ENCODE measurements around the gene MT1A. TPM values are rescaled to one million over a fixed set of nuclear protein-coding genes. Genes with fewer than 3 reads are reported as not detected.

MT1A gene
- total RNA-seq, 1 donor = not detected

DNA sequence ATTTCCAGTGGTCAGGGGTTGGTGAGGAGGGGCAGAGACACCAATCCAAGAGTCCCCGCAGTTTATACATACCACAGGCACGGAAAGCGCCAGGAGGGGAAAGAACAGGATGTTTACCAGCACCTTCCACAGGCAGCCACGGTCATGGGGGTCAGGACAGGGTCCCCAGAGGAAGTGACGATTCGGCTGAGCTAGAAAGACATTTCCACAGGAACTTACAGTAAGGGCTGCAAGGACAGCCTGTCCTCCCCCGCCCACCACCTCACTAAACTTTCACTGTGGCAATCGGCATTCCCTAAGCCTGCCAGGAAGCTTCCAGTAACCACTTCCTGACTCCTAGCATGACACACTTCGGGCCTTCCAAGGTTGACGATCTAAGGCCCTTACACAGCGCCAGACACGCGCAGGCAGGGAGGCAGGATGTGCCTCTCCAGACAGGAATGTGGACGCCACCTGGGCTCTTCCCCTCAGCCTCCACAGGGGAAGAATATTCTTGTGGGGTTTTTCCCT, 31.3 kb upstream of the MT1A start:
- Histone ChIP-seq H3K27me3 (ENCODE audit: insufficient read depth, low read length) (no peaks in the 10 kb centered on the region), H3K4me1 (ENCODE audit: insufficient read depth, low read length) (peaks cover 40% of the 10 kb centered on the region), H3K9me3 (ENCODE audit: low read depth, low read length) (no peaks in the 10 kb centered on the region), H3K4me3 (ENCODE audit: low read length) (no peak overlapping the region)

DNA sequence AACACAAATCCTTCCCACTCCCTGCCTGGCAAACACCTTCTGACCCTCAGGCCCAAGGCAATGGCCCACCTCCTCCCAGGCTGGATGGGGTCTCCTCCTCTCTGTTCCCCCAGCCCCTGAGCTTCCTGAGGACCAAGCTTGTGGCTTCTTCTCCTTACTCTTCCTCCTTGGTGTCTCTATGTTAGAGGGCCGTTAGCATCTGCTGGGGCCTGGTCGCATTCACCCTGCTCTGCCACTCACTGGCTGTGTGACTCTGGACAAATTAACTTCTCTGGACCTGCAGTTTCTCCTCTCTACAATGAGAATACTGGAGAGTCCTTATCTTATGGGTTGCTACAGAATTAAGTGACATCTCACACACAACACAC, 30.8 kb upstream of the MT1A start:
- H3K4me1 ChIP-seq (ENCODE audit: insufficient read depth, low read length) = peaks cover 40% of the 10 kb centered on the region
- no peaks in the 10 kb centered on the region for H3K27me3 ChIP-seq (ENCODE audit: insufficient read depth, low read length)
- no peaks in the 10 kb centered on the region for H3K9me3 ChIP-seq (ENCODE audit: low read depth, low read length)
- H3K4me3 ChIP-seq (ENCODE audit: low read length) = peak overlapping the region; percentile 77

DNA sequence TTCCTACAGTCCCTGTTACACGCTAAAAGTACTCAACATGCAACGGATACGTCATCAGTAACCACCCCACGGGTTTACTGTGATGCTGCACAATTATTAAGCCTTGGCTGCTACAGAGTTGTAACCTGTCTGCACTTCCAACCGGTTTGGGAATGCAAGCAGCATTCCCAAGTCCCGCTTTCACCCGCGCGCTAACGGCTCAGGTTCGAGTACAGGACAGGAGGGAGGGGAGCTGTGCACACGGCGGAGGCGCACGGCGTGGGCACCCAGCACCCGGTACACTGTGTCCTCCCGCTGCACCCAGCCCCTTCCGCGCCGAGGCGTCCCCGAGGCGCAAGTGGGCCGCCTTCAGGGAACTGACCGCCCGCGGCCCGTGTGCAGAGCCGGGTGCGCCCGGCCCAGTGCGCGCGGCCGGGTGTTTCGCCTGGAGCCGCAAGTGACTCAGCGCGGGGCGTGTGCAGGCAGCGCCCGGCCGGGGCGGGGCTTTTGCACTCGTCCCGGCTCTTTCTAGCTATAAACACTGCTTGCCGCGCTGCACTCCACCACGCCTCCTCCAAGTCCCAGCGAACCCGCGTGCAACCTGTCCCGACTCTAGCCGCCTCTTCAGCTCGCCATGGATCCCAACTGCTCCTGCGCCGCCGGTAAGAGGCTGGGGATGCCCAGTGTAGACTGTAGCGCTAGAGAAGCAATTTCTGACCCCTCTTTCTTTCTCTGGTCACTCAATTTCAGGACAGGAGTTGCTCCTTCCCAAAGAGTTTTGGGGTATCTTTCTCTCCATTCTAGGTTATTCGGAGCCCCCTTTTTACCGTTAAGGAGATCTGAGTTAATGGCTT, 30.2 kb upstream of the MT1A start, which contains the start of gene MT2A:
TSS of gene MT2A (plus strand) at position 542 of the 833 bp plus-strand sequence. CDS start at position 614, 72 bp downstream.
- H3K9me3 ChIP-seq (ENCODE audit: low read depth, low read length) = no peaks in the 10 kb centered on the region
- peak within 1 kb of the TSS; percentile 77 for H3K4me3 ChIP-seq (ENCODE audit: low read length)
- no peaks in the 10 kb centered on the region for H3K27me3 ChIP-seq (ENCODE audit: insufficient read depth, low read length)
- H3K4me1 ChIP-seq (ENCODE audit: insufficient read depth, low read length) = peaks cover 40% of the 10 kb centered on the region

DNA sequence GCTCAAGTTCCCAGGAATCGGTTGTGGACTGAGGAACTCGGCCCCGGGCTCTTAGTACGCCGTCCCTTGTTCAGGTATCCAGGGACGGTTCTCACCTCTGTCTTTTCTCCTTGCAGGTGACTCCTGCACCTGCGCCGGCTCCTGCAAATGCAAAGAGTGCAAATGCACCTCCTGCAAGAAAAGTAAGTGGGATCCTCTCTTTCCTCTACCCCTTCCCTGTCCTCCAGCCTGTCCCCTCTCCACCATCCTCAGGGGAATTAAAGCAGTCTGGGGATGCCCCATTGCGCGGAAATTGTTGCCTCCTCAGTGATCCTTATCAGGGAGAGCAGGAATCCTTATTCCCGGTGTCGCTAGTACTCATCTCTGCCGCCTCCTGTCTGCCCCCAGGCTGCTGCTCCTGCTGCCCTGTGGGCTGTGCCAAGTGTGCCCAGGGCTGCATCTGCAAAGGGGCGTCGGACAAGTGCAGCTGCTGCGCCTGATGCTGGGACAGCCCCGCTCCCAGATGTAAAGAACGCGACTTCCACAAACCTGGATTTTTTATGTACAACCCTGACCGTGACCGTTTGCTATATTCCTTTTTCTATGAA, 29.5 kb upstream of the MT1A start:
- peaks cover 40% of the 10 kb centered on the region for H3K4me1 ChIP-seq (ENCODE audit: insufficient read depth, low read length)
- H3K9me3 ChIP-seq (ENCODE audit: low read depth, low read length) = no peaks in the 10 kb centered on the region
- H3K27me3 ChIP-seq (ENCODE audit: insufficient read depth, low read length) = no peaks in the 10 kb centered on the region
- peak overlapping the region; percentile 77 for H3K4me3 ChIP-seq (ENCODE audit: low read length)

DNA sequence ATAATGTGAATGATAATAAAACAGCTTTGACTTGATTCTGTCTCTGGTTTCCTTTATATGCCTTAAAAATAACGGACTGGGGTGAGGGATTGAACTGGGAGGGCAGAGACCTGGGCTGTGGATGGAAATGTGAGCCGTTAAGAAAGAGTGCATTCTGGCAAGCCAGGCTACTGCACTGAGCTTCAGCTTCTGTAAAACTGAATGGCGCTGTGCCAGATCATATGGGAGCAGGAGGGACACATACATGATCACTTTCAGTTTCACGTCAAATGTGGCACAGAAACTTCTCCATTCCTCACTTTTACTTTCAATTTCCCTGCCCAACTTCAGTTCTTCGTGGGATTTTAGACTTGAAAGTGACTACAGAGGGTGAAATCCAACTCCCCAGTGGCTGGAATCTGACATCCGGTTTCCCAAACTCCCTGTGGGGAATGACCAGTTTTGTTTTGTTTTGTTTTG, 29.0 kb upstream of the MT1A start:
- Histone ChIP-seq H3K27me3 (ENCODE audit: insufficient read depth, low read length) (no peaks in the 10 kb centered on the region), H3K4me1 (ENCODE audit: insufficient read depth, low read length) (peaks cover 40% of the 10 kb centered on the region), H3K4me3 (ENCODE audit: low read length) (peak overlapping the region; percentile 77), H3K9me3 (ENCODE audit: low read depth, low read length) (no peaks in the 10 kb centered on the region)

DNA sequence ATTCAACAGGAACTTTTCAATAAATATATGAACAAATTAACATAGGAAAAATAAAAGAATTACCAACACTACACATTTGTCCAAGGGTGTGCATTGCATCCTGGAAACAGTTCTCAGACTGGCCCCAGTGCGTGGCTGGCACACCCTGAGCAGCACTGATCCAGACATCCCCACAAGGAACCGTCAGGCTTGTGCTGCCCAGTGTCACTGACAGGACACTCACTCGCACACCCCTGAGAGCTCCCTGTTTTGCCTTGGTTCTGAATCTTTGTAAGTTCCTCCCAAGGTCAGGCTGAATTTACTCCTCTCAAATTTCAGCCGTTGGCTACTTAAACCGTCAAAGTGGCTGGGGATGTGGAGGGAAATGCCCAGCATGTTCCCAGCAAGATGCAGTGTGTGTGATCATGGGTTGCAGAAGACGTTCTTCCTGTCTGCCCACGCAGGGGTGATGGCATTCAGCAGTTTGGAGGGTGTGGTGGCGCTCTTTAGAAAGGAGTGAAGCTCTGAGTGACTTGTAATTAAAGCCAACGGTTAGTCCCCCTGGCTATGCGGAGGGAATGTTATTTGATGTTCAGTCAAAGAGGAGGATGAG, 28.4 kb upstream of the MT1A start:
- Histone ChIP-seq H3K4me3 (ENCODE audit: low read length) (peak overlapping the region; percentile 77), H3K4me1 (ENCODE audit: insufficient read depth, low read length) (peaks cover 40% of the 10 kb centered on the region), H3K27me3 (ENCODE audit: insufficient read depth, low read length) (no peaks in the 10 kb centered on the region), H3K9me3 (ENCODE audit: low read depth, low read length) (no peaks in the 10 kb centered on the region)

DNA sequence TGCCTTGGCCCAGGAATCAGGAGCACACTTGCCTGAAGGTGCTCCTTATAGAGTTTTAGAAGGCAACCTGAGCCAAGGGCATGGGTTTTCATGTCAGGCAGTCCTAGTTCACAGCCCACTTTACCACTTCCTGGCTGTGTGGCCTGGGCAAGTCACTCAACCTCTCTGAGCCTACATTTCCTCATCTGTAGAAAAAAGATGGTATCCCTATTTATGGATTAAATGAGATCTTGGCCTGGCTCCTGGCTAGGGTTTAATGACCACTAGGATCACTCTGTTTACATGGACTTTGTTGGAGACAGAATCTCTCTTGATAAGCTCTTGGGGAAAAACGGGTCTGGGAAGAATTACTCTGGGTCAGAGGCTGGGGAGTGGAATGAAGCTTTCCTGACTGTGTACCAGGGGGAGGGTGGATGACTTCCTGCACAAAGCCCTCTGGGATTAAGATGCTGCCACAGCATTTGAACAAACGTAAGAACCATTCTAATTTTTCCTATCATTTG, 27.8 kb upstream of the MT1A start:
- no peaks in the 10 kb centered on the region for H3K27me3 ChIP-seq (ENCODE audit: insufficient read depth, low read length)
- H3K9me3 ChIP-seq (ENCODE audit: low read depth, low read length) = no peaks in the 10 kb centered on the region
- H3K4me3 ChIP-seq (ENCODE audit: low read length) = no peak overlapping the region
- H3K4me1 ChIP-seq (ENCODE audit: insufficient read depth, low read length) = peaks cover 40% of the 10 kb centered on the region

DNA sequence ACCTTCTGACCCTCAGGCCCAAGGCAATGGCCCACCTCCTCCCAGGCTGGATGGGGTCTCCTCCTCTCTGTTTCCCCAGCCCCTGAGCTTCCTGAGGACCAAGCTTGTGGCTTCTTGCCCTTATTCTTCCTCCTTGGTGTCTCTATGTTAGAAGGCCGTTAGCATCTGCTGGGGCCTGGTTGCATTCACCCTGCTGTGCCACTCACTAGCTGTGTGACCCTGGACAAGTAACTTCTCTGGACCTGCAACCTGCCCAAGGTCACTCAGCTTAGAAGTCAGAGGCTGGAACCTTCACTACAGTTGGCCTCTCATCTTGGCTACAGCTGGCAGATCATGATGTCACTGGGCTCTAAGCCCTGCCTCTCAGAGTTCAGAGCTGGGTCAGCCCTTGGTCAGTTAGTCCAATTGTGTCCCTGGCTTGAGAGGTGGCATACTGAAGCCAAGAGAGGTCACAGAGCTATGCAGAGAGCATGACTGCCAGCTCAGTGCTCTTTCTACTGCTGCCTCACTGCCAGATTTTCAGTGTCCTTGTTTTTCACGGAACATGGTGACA, 27.1 kb upstream of the MT1A start:
- H3K4me1 ChIP-seq (ENCODE audit: insufficient read depth, low read length) = peaks cover 40% of the 10 kb centered on the region
- H3K4me3 ChIP-seq (ENCODE audit: low read length) = no peak overlapping the region
- H3K27me3 ChIP-seq (ENCODE audit: insufficient read depth, low read length) = peaks cover 4% of the 10 kb centered on the region
- no peaks in the 10 kb centered on the region for H3K9me3 ChIP-seq (ENCODE audit: low read depth, low read length)

DNA sequence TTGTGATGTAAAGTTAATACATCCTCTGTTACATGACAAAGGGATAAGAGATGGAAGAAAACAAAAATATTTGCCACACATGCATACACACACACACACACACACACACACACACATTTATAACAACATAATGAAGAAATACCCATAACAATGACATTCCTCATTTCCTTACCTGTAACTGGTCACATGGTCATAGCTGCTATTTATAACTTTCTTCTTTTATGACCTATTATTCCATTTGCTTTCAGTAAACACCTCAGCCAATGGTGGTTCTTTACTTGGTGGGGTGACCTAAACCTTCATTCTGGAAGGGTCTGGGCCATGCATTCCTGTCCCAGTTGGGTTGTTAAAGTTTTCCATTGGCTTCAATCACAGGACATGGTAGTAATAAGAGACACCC, 24.8 kb upstream of the MT1A start:
- no peak overlapping the region for H3K4me3 ChIP-seq (ENCODE audit: low read length)
- peaks cover 25% of the 10 kb centered on the region for H3K27me3 ChIP-seq (ENCODE audit: insufficient read depth, low read length)
- no peaks in the 10 kb centered on the region for H3K9me3 ChIP-seq (ENCODE audit: low read depth, low read length)
- H3K4me1 ChIP-seq (ENCODE audit: insufficient read depth, low read length) = peaks cover 32% of the 10 kb centered on the region

DNA sequence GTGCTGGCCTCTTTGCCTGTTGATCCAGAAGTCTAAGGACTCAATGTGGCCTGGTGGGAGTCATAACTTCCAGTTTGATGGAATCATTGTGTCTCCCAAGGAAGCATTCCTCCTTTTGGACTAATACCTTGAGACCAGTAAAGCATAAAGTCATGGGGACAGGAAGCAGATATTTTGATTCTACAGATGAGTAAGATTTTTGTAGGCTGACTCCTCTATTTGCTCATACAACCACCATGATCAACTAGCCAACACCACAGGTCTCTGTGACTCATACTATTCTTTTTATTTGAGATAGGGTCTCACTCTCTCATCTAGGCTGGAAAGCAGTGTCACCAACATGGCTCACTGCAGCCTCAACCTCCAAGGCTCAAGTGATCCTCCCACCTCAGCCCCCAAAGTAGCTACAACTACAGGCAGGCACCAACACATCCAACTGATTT, 23.9 kb upstream of the MT1A start:
- Histone ChIP-seq H3K9me3 (ENCODE audit: low read depth, low read length) (no peaks in the 10 kb centered on the region), H3K4me3 (ENCODE audit: low read length) (no peak overlapping the region), H3K27me3 (ENCODE audit: insufficient read depth, low read length) (peaks cover 29% of the 10 kb centered on the region), H3K4me1 (ENCODE audit: insufficient read depth, low read length) (peaks cover 24% of the 10 kb centered on the region)

DNA sequence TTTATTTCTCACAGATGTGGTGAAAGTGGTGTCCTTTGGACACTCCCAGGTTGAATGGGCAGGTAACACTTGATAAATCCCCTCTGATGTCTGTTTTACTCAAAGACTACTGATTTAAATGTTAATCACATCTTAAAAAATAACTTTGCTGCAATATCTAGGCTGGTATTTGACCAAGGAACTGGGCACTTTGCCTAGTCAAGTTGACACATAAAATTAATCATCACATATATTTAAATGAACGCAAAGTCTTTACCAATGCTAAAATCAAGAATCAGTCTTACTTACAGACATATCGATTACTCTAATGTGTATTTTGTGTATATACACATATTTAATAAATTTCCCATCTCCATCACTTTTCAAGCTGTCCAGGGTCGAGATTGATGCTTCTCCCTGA, 23.1 kb upstream of the MT1A start:
- H3K4me1 ChIP-seq (ENCODE audit: insufficient read depth, low read length) = peaks cover 16% of the 10 kb centered on the region
- H3K4me3 ChIP-seq (ENCODE audit: low read length) = no peak overlapping the region
- H3K9me3 ChIP-seq (ENCODE audit: low read depth, low read length) = no peaks in the 10 kb centered on the region
- H3K27me3 ChIP-seq (ENCODE audit: insufficient read depth, low read length) = peaks cover 29% of the 10 kb centered on the region

DNA sequence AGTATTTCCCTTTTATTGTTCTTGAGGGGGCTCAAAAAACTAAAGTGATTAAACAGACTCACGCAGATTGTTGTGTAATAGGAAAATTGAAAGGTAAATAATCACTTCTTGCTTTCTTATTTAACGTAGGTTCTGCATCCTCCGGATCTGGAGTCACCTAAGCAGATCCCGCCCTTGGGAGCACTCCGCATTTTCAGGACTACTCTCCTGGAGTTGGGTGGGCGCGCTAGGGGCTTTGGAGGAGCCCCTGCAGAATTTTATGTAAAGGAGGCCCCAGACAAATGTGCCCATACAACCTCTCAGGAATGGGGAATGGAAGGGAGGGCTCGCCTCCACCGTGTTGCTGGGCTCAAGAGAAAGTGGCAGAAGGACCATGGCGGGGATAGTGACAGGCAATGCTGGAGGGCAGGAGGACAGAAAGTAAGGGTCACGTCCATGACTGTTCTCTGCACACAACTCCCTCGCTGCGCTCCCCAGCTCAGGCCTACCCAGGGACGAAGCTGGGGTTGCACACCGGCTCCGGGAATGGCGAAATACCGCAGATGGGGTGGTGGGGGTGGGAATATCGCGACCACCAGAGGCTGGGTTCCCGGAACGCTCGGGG, 21.8 kb upstream of the MT1A start:
- no peaks in the 10 kb centered on the region for H3K9me3 ChIP-seq (ENCODE audit: low read depth, low read length)
- peaks cover 10% of the 10 kb centered on the region for H3K4me1 ChIP-seq (ENCODE audit: insufficient read depth, low read length)
- H3K4me3 ChIP-seq (ENCODE audit: low read length) = no peak overlapping the region
- H3K27me3 ChIP-seq (ENCODE audit: insufficient read depth, low read length) = peaks cover 29% of the 10 kb centered on the region

DNA sequence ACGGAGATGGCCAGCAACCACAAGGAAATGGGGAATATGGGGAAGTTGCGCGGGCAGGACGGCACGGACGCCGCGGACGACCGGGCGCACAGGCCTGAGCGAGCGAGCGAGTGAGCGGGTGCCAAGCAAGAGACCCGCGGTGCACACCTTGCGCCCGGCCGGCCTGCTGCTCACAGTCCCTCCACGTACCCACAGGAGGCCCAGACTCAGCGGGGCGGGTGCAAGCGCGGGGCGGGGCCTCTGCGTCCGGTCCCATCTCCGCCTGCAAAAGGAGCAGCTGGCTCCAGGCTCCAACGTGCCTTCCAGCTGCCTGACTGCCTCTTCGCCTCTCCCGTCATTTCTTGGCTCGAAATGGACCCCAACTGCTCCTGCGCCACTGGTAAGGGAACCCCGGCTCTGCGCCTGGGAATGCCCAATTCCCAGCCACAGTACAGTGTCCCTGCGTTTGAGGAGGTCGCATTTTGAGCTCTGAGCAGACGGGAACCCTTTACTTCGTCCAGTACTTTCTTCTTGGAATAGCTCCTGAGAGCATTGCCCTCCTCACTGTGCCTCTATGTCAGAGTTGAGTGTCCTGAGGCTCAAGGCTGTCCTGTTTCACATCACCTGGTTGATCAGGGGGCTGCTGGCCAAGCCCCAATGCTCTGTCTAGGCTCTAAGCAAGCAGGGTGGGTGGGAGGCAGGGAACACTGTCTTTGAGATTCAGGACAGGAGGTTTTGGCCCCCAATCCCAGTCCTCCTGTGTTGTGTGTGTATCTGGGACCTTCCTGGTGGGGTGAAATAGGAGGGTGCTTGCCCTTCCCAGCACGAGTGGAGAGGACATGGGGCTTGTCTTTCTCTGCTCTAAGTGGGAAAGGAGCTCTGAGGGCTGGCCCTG, 21.0 kb upstream of the MT1A start:
- no peaks in the 10 kb centered on the region for H3K9me3 ChIP-seq (ENCODE audit: low read depth, low read length)
- peaks cover 10% of the 10 kb centered on the region for H3K4me1 ChIP-seq (ENCODE audit: insufficient read depth, low read length)
- peaks cover 29% of the 10 kb centered on the region for H3K27me3 ChIP-seq (ENCODE audit: insufficient read depth, low read length)
- no peak overlapping the region for H3K4me3 ChIP-seq (ENCODE audit: low read length)

DNA sequence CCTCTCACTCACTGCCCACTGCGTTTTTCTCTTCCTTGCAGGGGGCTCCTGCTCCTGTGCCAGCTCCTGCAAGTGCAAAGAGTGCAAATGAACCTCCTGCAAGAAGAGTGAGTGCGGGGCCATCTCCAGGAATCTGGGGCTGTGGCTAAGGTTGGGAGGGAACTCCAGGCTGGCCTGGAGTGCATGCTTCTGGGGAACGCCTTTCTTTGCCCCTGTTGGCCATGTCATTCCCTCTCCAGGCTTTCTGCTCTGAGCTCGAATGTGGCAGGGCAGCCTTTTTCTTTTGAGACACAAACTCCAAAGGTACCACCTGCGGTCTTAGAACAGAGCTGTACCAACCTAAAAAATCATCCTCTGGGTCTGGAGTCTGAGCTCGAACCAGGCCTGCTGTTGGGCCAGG, 20.3 kb upstream of the MT1A start:
- Histone ChIP-seq H3K4me3 (ENCODE audit: low read length) (no peak overlapping the region), H3K9me3 (ENCODE audit: low read depth, low read length) (no peaks in the 10 kb centered on the region), H3K4me1 (ENCODE audit: insufficient read depth, low read length) (peaks cover 10% of the 10 kb centered on the region)

More for the DNA sequence above, 20.3 kb upstream of the MT1A start:
- H3K27me3 ChIP-seq (ENCODE audit: insufficient read depth, low read length) = peaks cover 29% of the 10 kb centered on the region
